HUDEP-2 (cell line): ENCODE measurements around the gene ITGB3BP.
A peak's percentile ranks its signal among the peaks of the same experiment; 100 is the strongest.
"Not testable (repeated sequence)": the region's sequence is repeated elsewhere in the genome, so short reads cannot be mapped to it uniquely, and the experiment has no call there.

ENCODE experiments used
- DNase-seq, 76 experiments: peaks; one replicate each; lab custom pipeline; 2025; ENCODE audit not compliant: unreplicated experiment in 76 of 76; lab: John Stamatoyannopoulos, UW

Gene ITGB3BP

DNA sequence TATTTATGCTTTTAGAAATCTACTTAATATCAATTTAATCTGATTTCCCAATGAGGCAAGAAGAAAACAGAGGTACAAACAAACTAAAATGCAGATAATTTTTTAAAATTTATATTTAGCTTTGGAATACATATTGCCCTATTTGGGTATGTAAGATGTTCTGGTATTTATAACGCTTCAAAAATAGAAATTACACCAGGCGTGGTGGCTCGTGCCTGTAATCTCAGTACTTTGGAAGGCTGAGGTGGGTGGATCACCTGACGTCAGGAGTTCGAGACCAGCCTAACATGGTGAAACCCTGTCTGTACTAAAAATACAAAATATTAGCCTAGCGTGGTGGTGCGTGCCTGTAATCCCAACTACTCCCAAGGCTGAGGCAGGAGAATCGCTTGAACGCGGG lies 13.3 kb downstream of the ITGB3BP start:
- DNase-seq, result no peak

DNA sequence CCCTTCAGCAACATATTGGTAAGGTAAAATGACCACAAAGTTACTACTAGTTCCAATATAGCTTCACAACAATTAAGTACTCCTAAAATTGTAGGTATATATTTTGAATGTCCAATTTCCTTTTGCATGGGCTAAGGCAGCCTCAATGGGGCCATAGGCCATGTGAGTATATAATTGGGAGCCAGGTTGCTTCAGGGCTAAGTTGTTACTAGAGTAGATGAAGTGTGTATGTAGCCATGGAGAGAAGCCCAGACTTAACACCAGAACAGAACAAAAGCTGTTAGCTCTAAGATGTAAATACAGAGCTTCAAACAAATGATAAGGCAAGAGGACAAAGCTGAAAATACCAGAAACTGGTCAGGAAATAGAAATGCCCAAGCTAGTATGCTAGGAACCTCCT lies 16.2 kb downstream of the ITGB3BP start:
- DNase-seq, result no peak

GRCh38 chr1:63501256-63501655 lies 21.8 kb downstream of the ITGB3BP start:
- no peak for DNase-seq

DNA sequence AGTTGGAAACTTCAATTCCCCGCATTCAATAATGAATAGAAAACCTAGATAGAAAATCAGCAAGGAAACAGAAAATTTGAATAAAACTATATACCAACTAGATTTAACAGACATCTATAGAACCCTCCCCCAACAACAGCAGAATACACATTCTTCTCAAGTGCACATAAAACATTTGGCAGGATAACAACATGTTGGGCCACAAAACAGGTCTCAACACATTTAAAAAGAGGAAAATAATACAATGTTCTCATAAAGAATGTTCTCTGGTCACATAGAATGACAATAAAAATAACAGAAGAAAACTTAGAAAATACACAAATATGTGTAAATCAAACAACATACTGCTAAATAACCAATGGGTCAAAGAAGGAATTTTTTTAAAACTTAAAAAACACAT lies 24.9 kb downstream of the ITGB3BP start:
- DNase-seq, result no peak

GRCh38 chr1:63497577-63497976 lies 25.4 kb downstream of the ITGB3BP start:
- DNase-seq, result no peak

DNA sequence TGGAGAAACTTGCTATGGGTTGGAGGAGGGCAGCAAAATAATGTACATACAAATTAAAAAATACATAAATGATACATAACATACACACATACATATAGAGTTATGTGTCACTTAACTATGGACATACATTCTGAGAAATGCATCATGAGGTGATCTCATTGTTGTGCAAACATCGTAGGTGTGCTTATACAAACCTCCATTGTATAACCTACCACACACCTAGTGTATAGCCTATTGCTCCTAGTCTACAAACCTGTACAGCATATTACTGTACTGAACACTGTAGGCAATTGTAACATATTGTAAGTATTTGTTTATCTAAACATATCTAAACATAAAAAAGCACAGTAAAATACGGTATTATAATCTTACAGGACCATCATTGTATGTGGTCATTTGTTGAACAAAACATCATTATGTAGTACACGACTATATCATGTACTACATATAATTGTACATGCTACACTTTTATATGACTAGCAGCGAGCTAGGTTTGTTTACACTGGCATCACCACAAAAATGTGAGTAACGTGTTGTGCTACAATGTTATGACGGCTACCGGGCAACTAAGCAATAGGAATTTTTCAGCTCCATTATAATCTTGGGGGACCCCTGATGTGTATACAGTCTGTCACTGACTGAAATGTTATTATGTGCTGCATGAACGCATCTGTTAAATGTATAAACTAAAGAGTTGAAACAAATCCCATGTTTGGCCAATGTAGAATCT lies 35.5 kb downstream of the ITGB3BP start:
- DNase-seq, result no peak

DNA sequence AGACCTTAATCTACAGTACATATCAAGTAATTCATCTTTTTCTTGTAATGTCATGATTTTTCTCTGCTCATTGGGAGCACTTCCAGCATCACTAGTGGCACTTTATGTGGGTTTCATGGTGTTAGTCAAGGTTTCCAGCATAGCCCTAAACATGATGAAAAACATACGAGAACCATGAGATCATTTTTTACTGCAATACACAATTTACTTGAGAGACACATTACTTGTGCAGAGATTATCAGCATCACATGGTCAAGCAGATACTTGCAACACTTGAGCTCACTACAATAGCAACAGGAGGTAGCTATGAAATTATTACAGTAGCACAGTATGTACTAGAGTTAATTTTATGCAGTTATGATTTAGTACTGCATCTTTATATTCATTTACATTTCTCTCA lies 36.4 kb downstream of the ITGB3BP start:
- DNase-seq, result no peak

DNA sequence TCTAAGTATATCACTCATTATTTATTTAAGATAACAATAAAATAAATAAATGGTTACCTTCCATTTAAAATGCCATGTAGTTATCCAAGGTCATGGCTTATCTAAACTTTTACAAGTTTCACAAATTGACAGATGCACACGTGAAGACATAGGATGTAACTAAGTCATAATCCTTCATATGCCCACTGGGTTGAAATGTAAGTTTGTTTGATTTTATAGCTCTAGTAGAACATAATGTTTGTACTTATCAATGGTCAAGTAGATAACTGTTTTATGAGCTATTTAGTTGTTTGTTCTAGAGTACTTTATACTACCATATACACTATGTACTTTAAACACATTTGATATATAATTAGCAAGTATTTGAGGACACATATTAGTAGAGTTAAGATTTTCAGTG lies 43.0 kb downstream of the ITGB3BP start:
- DNase-seq, result no peak

DNA sequence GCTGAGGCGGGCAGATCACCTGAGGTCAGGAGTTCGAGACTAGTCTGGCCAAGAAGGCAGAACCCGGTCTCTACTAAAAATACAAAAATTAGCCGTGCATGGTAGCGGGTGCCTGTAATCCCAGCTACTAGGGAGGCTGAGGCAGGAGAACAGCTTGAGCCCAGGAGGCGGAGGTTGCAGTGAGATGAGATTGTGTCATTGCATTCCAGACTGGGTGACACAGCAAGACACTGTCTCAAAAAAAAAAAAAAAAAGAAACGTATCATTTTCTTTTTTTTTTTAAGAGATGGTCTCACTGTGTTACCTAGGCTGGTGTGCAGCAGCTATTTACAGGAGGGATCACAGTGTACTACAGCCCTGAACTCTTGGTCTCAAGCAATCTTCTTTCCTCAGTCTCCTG lies 47.3 kb downstream of the ITGB3BP start:
- DNase-seq, result no peak

GRCh38 chr1:63468683-63469082 lies 54.3 kb downstream of the ITGB3BP start:
- DNase-seq, result not testable (repeated sequence)

DNA sequence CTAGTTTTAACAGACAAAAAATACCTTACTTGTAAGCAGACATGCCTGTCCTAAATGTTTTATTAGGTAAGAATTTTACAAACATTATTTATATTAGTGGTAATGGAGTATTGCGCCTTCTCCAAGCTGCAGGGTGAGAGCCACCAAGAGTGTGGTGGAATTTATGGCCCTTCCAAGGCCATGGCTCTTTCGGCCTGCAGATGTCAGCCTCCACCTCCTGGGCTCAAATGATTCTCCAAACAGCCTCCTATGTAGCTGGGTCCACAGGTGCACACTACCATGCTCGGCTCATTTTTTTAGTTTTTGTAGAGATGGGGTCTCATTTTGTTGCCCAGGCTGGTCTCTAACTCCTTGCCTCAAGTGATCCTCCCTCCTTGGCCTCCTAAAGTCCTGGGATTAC lies 56.3 kb downstream of the ITGB3BP start:
- peak in 2 of 76 experiments; percentile 1 for DNase-seq

- no peak for DNase-seq
Measured at GRCh38 chr1:63466181-63466580, 56.8 kb downstream of the ITGB3BP start.

DNA sequence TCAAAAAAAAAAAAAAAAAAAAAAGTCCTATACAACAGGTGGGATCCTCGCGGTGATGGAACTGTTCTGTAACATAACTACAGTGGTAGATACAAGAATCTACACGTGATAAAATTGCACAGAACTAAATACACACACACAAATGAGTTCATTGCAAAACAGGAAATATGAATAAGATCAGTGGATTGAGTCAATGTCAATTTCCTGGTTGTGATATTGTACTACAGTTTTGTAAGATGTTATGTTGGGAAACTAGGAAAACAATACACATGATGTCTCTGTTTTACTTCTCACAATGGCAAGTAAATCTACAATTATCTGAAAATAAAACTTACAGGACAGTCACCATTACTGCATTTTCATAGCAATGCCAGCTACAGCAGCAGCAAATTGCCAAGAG lies 59.8 kb downstream of the ITGB3BP start:
- no peak for DNase-seq

GRCh38 chr1:63461661-63462230 lies 61.3 kb downstream of the ITGB3BP start:
- no peak for DNase-seq

- DNase-seq, result no peak
Measured at GRCh38 chr1:63458750-63459149, 64.3 kb downstream of the ITGB3BP start.

DNA sequence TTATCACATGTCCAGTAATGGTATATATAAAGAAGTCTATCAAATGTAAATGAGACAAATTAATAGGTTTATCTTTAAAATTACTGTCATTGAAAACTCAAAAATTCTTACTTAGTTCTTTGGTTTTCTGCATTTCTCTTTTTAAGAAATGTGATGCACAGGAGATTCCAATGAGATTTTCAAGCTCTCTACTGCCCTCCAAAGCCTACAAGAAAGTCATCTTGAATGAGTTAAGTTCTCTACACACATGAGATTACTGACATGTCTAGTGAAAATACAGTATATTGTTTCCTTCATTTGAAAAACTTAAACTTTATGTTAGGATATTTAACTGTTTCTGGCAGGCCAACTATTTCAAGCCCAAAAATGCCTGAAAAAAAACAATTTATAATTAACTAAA lies 68.8 kb downstream of the ITGB3BP start:
- peak in 1 of 76 experiments; percentile 5 for DNase-seq

DNA sequence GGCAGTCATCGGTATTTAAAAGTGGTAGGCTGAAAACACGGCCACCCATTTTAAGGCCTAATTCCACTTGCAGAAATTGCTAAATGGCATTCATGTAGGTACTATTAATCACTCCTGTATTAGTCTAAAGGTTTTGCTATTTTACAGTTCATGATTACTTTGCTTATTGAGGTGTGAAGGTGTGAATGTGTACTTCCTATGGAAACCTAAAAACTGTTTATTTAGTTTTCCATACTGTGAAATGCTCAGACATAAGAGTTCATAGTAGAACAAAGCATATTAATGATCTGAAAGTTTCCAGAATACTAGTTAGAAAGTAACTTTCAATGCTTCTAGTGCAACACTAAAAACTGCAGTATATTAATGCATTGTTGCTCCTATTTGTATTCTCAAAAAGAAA lies 69.8 kb downstream of the ITGB3BP start:
- no peak for DNase-seq

DNA sequence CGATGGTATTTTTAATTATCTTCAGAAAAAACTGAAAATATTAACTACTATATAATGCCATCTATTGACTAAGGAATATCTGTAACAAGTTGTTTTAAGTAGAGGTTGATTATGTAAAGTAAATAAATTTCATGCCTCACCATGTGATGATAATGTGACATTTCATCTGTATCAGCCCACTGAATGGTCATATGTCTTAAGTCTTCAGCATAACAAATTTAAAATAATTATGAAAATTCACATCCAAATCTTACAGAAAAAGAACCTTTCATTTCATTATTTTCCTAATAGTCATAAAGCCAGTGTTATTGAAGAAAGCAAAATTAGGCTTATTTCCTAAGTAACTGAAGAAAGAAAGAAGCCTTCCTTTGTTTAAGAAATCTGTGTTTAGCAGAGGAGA lies 72.6 kb downstream of the ITGB3BP start:
- no peak for DNase-seq

DNA sequence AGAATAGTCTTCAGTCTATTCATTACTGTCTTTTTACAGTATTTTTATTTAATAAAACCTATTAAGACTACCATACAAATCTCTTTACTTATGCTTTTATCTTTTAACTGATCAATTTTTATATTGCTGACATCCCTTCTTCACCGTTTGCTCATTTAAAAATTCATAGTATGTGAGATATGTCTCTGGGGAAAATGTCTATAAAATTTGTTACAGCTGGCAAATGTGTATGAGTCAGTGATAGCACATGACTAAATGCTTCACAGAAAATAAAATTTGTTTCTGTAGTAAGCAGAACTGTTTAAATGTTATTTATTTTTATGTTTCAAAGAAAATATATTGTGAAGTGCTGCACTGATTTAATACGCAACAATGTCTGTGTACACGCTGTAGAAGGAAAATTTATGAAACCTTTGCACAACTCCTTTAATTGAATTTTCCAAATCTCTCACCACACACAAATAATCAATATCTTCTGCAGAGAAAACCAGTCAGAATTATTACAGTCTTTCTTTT lies 74.2 kb downstream of the ITGB3BP start:
- DNase-seq, result no peak

GRCh38 chr1:63442141-63442475 lies 80.9 kb downstream of the ITGB3BP start:
- no peak for DNase-seq

GRCh38 chr1:63435161-63435560 lies 87.9 kb downstream of the ITGB3BP start:
- DNase-seq, result no peak

DNA sequence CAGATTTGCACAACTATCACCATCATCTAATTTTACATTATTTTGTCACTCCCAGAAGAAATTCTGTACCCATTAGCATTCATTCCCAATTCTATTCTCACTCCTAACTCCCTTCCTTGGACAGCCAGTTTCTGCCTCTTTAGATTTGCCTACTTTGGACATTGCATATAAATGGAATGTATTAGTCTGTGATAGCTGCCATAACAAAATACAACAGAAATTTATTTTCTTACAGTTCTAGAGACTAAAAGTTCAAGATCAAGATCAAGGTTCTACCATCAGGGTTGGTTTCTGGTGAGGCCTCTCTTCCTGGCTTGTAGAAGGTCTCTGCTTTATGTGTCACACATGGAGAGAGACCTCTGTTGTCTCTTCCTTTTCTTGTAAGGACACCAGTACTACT lies 93.7 kb downstream of the ITGB3BP start:
- DNase-seq, result no peak

DNA sequence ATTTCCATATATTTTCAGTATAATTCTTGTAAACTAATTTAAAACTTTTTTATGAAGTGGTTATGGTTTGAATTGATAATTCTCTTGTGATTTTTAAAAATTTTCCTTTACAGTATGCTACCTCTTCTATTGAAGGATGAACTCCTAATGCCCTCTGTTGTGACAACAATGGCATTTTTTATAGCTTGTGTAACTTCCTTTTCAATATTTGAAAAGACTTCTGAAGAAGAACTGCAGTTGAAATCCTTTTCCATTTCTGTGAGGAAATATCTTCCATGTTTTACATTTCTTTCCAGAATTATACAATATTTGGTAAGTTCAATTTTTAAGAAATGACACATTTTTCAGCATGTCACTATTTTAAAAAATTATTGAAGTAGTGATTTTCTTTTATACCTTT lies 94.2 kb downstream of the ITGB3BP start:
- no peak for DNase-seq
